GM21723 (cell line): ENCODE measurements around the gene RO60.
A peak's percentile ranks its signal among the peaks of the same experiment; 100 is the strongest.

Experiments used
- ATAC-seq: cut with Tn5 transposase; IDR thresholded peaks from one replicate; pipeline ENCODE4 v1.9.1; 2021; ENCODE audit warnings: mild to moderate bottlenecking, moderate library complexity; ENCODE audit not compliant: unreplicated experiment

RO60 gene

DNA sequence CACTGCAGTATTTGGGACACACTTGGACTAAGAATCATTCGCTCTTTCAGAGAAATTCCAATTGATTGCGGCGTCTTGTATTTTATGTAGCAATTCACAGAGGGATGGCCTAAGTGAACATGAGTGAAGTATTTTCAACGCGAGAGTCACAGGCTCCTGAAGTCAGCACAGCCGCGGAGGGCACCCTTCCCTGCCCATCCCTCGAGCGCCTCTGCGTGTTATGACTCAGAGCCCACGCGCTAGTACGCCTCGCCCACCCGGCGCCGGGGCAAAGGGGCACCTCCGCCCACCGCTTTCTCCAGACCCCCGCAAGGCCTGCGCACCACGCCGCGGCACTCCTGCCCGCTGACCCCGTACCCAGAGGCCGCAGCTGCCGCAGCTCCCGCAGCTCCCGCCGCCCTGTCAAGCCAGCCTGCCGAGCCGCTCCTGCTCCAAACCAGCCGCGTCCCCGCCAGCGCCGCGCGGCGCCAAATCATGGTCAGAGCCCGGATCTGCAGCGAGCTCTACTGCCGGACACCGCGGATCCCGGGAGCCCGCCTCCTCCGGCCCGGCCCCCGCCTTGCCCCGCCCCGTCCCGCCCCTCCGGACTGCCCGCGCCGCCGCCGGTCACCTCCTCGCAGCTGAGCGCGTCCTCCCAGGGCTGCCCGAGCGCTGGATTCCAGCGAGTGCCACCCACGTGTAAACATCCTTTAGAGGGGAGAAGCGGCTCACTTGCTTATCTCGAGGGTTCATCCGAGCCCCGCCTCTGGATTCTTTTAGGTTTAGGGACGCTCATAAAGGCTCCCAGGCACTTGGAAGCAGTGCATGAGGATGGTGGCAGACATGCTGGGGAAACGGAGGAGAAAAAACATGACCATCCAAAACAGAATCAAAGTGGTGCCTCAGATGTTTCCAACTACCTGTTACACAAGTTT lies 45.8 kb downstream of the RO60 start, which contains the start of gene GLRX2:
GLRX2 (minus strand) TSS at position 508 of the 914 bp plus-strand sequence; CDS start at position 476, 32 bp downstream.
- peak; percentile 92 for ATAC-seq

GRCh38 chr1:193105821-193106177 lies 46.4 kb downstream of the RO60 start:
- no peak for ATAC-seq

DNA sequence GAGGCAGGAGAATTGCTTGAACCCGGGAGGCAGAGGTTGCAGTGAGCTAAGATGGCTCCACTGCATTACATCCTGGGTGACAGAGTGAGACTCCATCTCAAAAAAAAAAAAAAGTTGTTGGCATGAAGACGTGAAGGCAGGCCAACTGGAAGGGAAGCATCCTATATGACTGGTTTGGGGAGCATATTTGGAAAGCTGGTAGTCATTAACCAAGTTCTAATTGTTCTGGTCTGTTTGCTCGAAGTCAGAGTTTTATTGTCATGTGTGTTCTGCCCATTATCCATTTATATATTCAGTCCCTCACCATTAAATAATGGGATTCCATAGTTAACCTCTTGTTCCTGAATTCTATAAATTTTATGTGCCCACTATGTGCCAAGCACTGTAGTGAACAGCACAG lies 49.1 kb downstream of the RO60 start:
- no peak for ATAC-seq
